Hepatocyte (in vitro differentiated cells): Measurements from ENCODE around the gene CLDN12.

Experiments used
- EZH2 ChIP-seq: fragments of 200-600 bp; sonication (generic); IDR thresholded peaks from 2 replicates; pipeline ENCODE4 v1.6.1; 2016; ENCODE audit warnings: antibody characterized with exemption, mild to moderate bottlenecking, borderline replicate concordance
- TF ChIP-seq, protein P1 (sequence below): fragments of 200-600 bp; sonication (generic); IDR thresholded peaks from 2 replicates; pipeline ENCODE4 v1.5.1; 2016; ENCODE audit warnings: antibody characterized with exemption, mild to moderate bottlenecking; ENCODE audit not compliant: poor library complexity

DNA sequence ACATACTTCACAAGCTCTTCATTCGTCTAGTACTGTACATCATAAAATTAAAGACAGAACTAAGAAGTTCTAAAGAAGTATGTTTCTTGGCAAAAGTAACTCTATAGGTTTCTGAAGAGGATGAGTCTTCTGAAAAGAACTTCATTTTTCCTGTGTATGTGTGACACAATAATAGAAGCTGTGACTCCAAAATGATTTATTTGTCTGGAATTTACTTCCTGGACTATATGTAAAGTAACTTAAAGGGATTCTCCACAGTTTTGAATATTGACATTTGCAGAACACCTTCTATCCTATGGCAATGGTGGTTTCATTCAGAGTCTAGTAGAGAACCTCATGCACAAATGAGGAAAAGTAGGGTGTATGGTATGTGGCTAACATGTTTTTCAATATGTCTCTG is 19.8 kb upstream of the CLDN12 start:
- TF ChIP-seq, protein P1, sequence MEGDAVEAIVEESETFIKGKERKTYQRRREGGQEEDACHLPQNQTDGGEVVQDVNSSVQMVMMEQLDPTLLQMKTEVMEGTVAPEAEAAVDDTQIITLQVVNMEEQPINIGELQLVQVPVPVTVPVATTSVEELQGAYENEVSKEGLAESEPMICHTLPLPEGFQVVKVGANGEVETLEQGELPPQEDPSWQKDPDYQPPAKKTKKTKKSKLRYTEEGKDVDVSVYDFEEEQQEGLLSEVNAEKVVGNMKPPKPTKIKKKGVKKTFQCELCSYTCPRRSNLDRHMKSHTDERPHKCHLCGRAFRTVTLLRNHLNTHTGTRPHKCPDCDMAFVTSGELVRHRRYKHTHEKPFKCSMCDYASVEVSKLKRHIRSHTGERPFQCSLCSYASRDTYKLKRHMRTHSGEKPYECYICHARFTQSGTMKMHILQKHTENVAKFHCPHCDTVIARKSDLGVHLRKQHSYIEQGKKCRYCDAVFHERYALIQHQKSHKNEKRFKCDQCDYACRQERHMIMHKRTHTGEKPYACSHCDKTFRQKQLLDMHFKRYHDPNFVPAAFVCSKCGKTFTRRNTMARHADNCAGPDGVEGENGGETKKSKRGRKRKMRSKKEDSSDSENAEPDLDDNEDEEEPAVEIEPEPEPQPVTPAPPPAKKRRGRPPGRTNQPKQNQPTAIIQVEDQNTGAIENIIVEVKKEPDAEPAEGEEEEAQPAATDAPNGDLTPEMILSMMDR = no peak
- TF ChIP-seq EZH2 = no peak
